ENCODE results near the gene ECHDC1. TPM values are rescaled to one million over a fixed set of nuclear protein-coding genes. Genes with fewer than 3 reads are reported as not detected.

The ECHDC1 gene
- total RNA-seq, 1 donor from 2014 or later, result 32.7 TPM

Small RNAs within 50 kb of the gene (small RNA-seq; reads per million reads assigned to genes)
- not detected for gene RNA5SP217

Other genes starting within 250 kb of the ECHDC1 start
- 14.0 TPM for gene RSPO3, start 224.9 kb downstream of the ECHDC1 start, total RNA-seq
- gene RNF146, start 76.7 kb downstream of the ECHDC1 start, total RNA-seq, result 53.0 TPM
- 4.7 TPM for gene KIAA0408, start 115.8 kb upstream of the ECHDC1 start, total RNA-seq
- not detected for gene C6orf58, start 233.6 kb upstream of the ECHDC1 start, total RNA-seq

Data from vagina (tissue), 1 donor.